H9 (cell line): ENCODE results near the gene ZC3H15. TPM values are rescaled to one million over a fixed set of nuclear protein-coding genes. Genes with fewer than 3 reads are reported as not detected.

Source experiments
- DNase-seq: peaks from one replicate; pipeline ENCODE4 v3.0.0-alpha.2; 2017
- H2AFZ ChIP-seq: one replicate; pipeline ENCODE4 v1.6.1; 2013; ENCODE audit warnings: mild to moderate bottlenecking, low read length, control low read depth, moderate library complexity
- H2AK5ac ChIP-seq: 2 replicates; pipeline ENCODE4 v1.6.1; 2013; ENCODE audit warnings: low read length, control low read depth, mixed read lengths; ENCODE audit not compliant: insufficient read length
- H2BK120ac ChIP-seq: one replicate; pipeline ENCODE4 v1.6.1; 2013; ENCODE audit warnings: low read depth, mild to moderate bottlenecking, low read length, control low read depth, inconsistent platforms; ENCODE audit not compliant: poor library complexity, severe bottlenecking
- H2BK12ac ChIP-seq: 2 replicates; pipeline ENCODE4 v1.6.1; 2013; ENCODE audit warnings: low read length, control low read depth, mixed read lengths, low read depth; ENCODE audit not compliant: insufficient read length
- H2BK15ac ChIP-seq: 2 replicates; pipeline ENCODE4 v1.6.1; 2013; ENCODE audit warnings: low read depth, low read length, control low read depth
- H2BK20ac ChIP-seq: one replicate; pipeline ENCODE4 v1.6.1; 2013; ENCODE audit warnings: low read depth, mild to moderate bottlenecking, low read length, control low read depth, inconsistent platforms; ENCODE audit not compliant: poor library complexity, severe bottlenecking
- H2BK5ac ChIP-seq: 2 replicates; pipeline ENCODE4 v1.6.1; 2013; ENCODE audit warnings: low read length, control low read depth, mixed read lengths; ENCODE audit not compliant: insufficient read length
- H3K14ac ChIP-seq: 2 replicates; pipeline ENCODE4 v1.6.1; 2013; ENCODE audit warnings: low read length, control low read depth; ENCODE audit not compliant: insufficient read depth
- H3K18ac ChIP-seq: 2 replicates; pipeline ENCODE4 v1.6.1; 2013; ENCODE audit warnings: low read depth, mild to moderate bottlenecking, mixed read lengths, low read length, control low read depth; ENCODE audit not compliant: insufficient read length
- H3K23ac ChIP-seq: 2 replicates; pipeline ENCODE4 v1.6.1; 2013; ENCODE audit warnings: low read length, control low read depth, mixed read lengths, low read depth; ENCODE audit not compliant: insufficient read length
- H3K23me2 ChIP-seq: 2 replicates; pipeline ENCODE4 v1.6.1; 2013; ENCODE audit warnings: low read depth, mild to moderate bottlenecking, mixed read lengths, low read length, control low read depth; ENCODE audit not compliant: insufficient read length, poor library complexity, severe bottlenecking
- H3K27ac ChIP-seq: 2 replicates; pipeline ENCODE4 v1.5.1; 2013; ENCODE audit warnings: low read length, control low read depth, mixed read lengths, low read depth; ENCODE audit not compliant: insufficient read length
- H3K27me3 ChIP-seq: 2 replicates; pipeline ENCODE4 v1.6.1; 2013; ENCODE audit warnings: low read length, control low read depth, inconsistent platforms; ENCODE audit not compliant: insufficient read depth
- H3K4ac ChIP-seq: 2 replicates; pipeline ENCODE4 v1.6.1; 2013; ENCODE audit warnings: low read depth, mild to moderate bottlenecking, control low read depth, inconsistent platforms, low read length, moderate library complexity
- H3K4me1 ChIP-seq: 2 replicates; pipeline ENCODE4 v1.6.1; 2013; ENCODE audit warnings: low read length, control low read depth, inconsistent platforms; ENCODE audit not compliant: insufficient read depth
- H3K4me2 ChIP-seq: 2 replicates; pipeline ENCODE4 v1.6.1; 2013; ENCODE audit warnings: low read length, control low read depth, mixed read lengths; ENCODE audit not compliant: insufficient read length, insufficient read depth
- H3K56ac ChIP-seq: 2 replicates; pipeline ENCODE4 v1.6.1; 2013; ENCODE audit warnings: low read depth, mild to moderate bottlenecking, mixed read lengths, low read length, control low read depth; ENCODE audit not compliant: insufficient read length
- H3K79me1 ChIP-seq: 2 replicates; pipeline ENCODE4 v1.6.1; 2013; ENCODE audit warnings: low read depth, mild to moderate bottlenecking, moderate library complexity, low read length, control low read depth, inconsistent platforms; ENCODE audit not compliant: insufficient read depth, poor library complexity, severe bottlenecking
- H3K79me2 ChIP-seq: 2 replicates; pipeline ENCODE4 v1.6.1; 2013; ENCODE audit warnings: low read length, control low read depth, inconsistent platforms; ENCODE audit not compliant: insufficient read depth
- H3K9ac ChIP-seq: 2 replicates; pipeline ENCODE4 v1.6.1; 2013; ENCODE audit warnings: low read length, control low read depth, mixed read lengths; ENCODE audit not compliant: insufficient read length; ENCODE audit errors: extremely low read depth
- H3K9me3 ChIP-seq: one replicate; pipeline ENCODE4 v1.6.1; 2013; ENCODE audit warnings: low read depth, low read length, inconsistent platforms; ENCODE audit not compliant: control insufficient read depth
- H3T11ph ChIP-seq: one replicate; pipeline ENCODE4 v1.6.1; 2013; ENCODE audit warnings: mild to moderate bottlenecking, low read length, control low read depth, inconsistent platforms
- H4K20me1 ChIP-seq: one replicate; pipeline ENCODE4 v1.6.1; 2013; ENCODE audit not compliant: control insufficient read depth, insufficient read length, insufficient read depth
- H4K5ac ChIP-seq: 2 replicates; pipeline ENCODE4 v1.6.1; 2013; ENCODE audit warnings: low read depth, mild to moderate bottlenecking, mixed read lengths, low read length, control low read depth; ENCODE audit not compliant: insufficient read length
- H4K8ac ChIP-seq: replicated peaks from 2 replicates; pipeline ENCODE4 v1.6.1; 2013; ENCODE audit warnings: low read length, control low read depth, mixed read lengths, low read depth; ENCODE audit not compliant: insufficient read length
- H4K91ac ChIP-seq: 2 replicates; pipeline ENCODE4 v1.6.1; 2013; ENCODE audit warnings: low read depth, mild to moderate bottlenecking, moderate library complexity, mixed read lengths, low read length, control low read depth; ENCODE audit not compliant: insufficient read length
- H3K27ac Mint-ChIP-seq, 3 experiments: 2 replicates in 2 of 3; 3 replicates in 1 of 3; pipeline ENCODE4 v1.8.0; 2020 to 2021; ENCODE audit warnings: mixed read lengths in 3 of 3, mild to moderate bottlenecking in 1 of 3, moderate library complexity in 1 of 3
- H3K27me3 Mint-ChIP-seq: 2 replicates; pipeline ENCODE4 v1.8.0; 2021; ENCODE audit warnings: low read depth, mild to moderate bottlenecking, moderate library complexity, mixed read lengths
- H3K36me3 Mint-ChIP-seq, 3 experiments: 2 replicates in 2 of 3; 3 replicates in 1 of 3; pipeline ENCODE4 v1.8.0; 2020 to 2021; ENCODE audit warnings: low read depth in 3 of 3, mixed read lengths in 3 of 3; ENCODE audit not compliant: insufficient read depth in 1 of 3
- H3K4me1 Mint-ChIP-seq, 2 experiments: 2 replicates each; pipeline ENCODE4 v1.8.0; 2020; ENCODE audit warnings: mixed read lengths in 2 of 2
- H3K4me3 Mint-ChIP-seq, 2 experiments: 2 replicates in 1 of 2; 3 replicates in 1 of 2; pipeline ENCODE4 v1.8.0; 2020 to 2021; ENCODE audit warnings: mild to moderate bottlenecking in 2 of 2, mixed read lengths in 2 of 2, moderate library complexity in 1 of 2
- H3K9me3 Mint-ChIP-seq, 2 experiments: 2 replicates in 1 of 2; 3 replicates in 1 of 2; pipeline ENCODE4 v1.8.0; 2020; ENCODE audit warnings: mild to moderate bottlenecking in 2 of 2, mixed read lengths in 2 of 2, moderate library complexity in 1 of 2
- WGBS: extraction: QIAGEN DNeasy Blood & Tissue Kit; methylation state at CpG from one replicate; pipeline ENCODE4 v1.1.7; 2013; ENCODE audit warnings: missing lambda C conversion rate, low lambda C conversion rate, mixed read lengths; ENCODE audit not compliant: insufficient read length; ENCODE audit errors: extremely low coverage; 5-methylcytosine and 5-hydroxymethylcytosine counted together
- total RNA-seq: library from RNA; stranded (reverse); gene quantifications from 2 replicates; pipeline ENCODE4 v1.2.1, GENCODE V29; 2021
- TF ChIP-seq, protein P1 (sequence below): fragments of 200-600 bp; sonication (generic); conservative IDR thresholded peaks from 3 replicates; pipeline ENCODE4 v1.8.0; 2021; ENCODE audit warnings: antibody characterized with exemption, mild to moderate bottlenecking

ZC3H15 gene
- total RNA-seq, 1 experiment from 2014 or later = 71.3 TPM

DNA sequence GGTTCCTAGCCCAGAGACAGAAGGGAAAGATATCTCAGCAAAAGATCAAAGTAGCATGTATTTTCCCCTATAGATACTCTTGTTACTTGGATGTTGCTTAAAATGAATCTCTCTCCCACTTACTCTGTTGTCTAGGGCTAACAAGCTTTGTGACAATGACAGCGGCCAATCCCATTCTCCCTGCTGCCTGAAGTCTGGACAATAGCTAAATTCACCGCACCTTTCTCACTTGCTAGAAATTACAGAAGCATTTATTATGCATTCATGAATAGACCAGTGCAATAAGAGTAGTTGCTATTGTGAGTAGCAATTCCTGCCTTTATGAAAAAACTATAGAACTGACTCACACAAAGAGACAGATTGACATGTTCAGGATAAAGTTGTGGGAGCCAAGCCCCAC lies 42.2 kb upstream of the ZC3H15 start:
- TF ChIP-seq, protein P1, sequence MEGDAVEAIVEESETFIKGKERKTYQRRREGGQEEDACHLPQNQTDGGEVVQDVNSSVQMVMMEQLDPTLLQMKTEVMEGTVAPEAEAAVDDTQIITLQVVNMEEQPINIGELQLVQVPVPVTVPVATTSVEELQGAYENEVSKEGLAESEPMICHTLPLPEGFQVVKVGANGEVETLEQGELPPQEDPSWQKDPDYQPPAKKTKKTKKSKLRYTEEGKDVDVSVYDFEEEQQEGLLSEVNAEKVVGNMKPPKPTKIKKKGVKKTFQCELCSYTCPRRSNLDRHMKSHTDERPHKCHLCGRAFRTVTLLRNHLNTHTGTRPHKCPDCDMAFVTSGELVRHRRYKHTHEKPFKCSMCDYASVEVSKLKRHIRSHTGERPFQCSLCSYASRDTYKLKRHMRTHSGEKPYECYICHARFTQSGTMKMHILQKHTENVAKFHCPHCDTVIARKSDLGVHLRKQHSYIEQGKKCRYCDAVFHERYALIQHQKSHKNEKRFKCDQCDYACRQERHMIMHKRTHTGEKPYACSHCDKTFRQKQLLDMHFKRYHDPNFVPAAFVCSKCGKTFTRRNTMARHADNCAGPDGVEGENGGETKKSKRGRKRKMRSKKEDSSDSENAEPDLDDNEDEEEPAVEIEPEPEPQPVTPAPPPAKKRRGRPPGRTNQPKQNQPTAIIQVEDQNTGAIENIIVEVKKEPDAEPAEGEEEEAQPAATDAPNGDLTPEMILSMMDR = no peak
- no peaks in the 10 kb centered on the region for H3K27me3 Mint-ChIP-seq

More for the DNA sequence above, 42.2 kb upstream of the ZC3H15 start:
- H4K20me1 ChIP-seq = no peaks in the 10 kb centered on the region
- H2AK5ac ChIP-seq = no peak overlapping the region
- H3K9ac ChIP-seq = no peak overlapping the region
- no peaks in the 10 kb centered on the region for H3K79me2 ChIP-seq
- Mint-ChIP-seq H3K9me3 (peaks cover 11 to 14% of the 10 kb centered on the region in 2 experiments; a peak in 4 of 5 replicates), H3K36me3 (peaks cover 11 to 18% (median 15%) of the 10 kb centered on the region in 3 experiments), H3K4me3 (no peak overlapping the region), H3K27ac (no peak overlapping the region), H3K4me1 (peaks cover 0 to 4% of the 10 kb centered on the region in 2 experiments; a peak in 1 of 4 replicates)
- H2BK12ac ChIP-seq = no peak overlapping the region
- H3K27me3 ChIP-seq = no peaks in the 10 kb centered on the region
- no peak overlapping the region for H3K4ac ChIP-seq
- no peak overlapping the region for H3K27ac ChIP-seq
- no peak overlapping the region for H3K14ac ChIP-seq
- no peak overlapping the region for H2BK5ac ChIP-seq
- H4K8ac ChIP-seq = no peak overlapping the region
- no peak overlapping the region for H3K23ac ChIP-seq
- no peaks in the 10 kb centered on the region for H3K9me3 ChIP-seq
- no CpG with 5 or more reads among the region's 2 CpGs for WGBS
- H3K4me2 ChIP-seq = no peak overlapping the region
- H3K23me2 ChIP-seq = no peaks in the 10 kb centered on the region
- no peak overlapping the region for H2BK15ac ChIP-seq
- H3T11ph ChIP-seq = no peak overlapping the region
- H4K5ac ChIP-seq = no peak overlapping the region
- no peak overlapping the region for H2BK120ac ChIP-seq
- no peaks in the 10 kb centered on the region for H3K4me1 ChIP-seq
- H4K91ac ChIP-seq = no peak overlapping the region
- H2BK20ac ChIP-seq = no peak overlapping the region
- no peak overlapping the region for H3K18ac ChIP-seq
- no peak overlapping the region for H3K56ac ChIP-seq
- no peak for DNase-seq
- H3K79me1 ChIP-seq = no peaks in the 10 kb centered on the region
- no peak overlapping the region for H2AFZ ChIP-seq
